GM20000 (cell line): Measurements from ENCODE around the gene SNED1.

Experiments used
- DNase-seq: peaks from one replicate; pipeline ENCODE4 v3.0.0; 2012; ENCODE audit warnings: low spot score
- CTCF ChIP-seq: IDR thresholded peaks from 2 replicates; pipeline ENCODE4 v1.5.1; 2012; ENCODE audit warnings: mild to moderate bottlenecking, control low read depth; ENCODE audit errors: extremely low read depth, missing control alignments

SNED1 gene

GRCh38 chr2:241112046-241112445 is 113.6 kb downstream of the SNED1 start:
- TF ChIP-seq CTCF = no peak
- DNase-seq = no peak

GRCh38 chr2:241112592-241112991 is 114.2 kb downstream of the SNED1 start:
- peak; percentile 55 for DNase-seq

DNA sequence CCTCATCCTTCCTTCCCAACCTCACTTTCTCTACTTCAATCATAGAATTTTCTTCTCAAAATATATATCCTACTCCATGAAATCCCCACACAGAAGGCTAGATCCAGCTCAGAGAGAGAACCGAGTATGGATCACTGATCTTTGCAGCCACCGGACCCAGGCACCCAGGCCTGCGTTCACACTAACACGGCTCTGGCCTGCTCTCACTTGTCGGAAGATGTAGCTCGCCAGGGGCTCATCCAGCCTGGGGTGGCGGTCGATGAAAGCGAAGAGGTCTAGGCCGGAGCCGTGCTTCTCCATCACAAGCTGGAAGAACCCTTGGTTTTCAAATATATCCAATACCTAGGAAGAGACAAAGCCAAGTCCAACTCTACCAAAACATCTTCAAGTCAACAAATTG is 116.4 kb downstream of the SNED1 start:
- TF ChIP-seq CTCF = no peak
- DNase-seq = no peak

More at GRCh38 chr2:241112592-241112991, 114.2 kb downstream of the SNED1 start:
- TF ChIP-seq CTCF = no peak

DNA sequence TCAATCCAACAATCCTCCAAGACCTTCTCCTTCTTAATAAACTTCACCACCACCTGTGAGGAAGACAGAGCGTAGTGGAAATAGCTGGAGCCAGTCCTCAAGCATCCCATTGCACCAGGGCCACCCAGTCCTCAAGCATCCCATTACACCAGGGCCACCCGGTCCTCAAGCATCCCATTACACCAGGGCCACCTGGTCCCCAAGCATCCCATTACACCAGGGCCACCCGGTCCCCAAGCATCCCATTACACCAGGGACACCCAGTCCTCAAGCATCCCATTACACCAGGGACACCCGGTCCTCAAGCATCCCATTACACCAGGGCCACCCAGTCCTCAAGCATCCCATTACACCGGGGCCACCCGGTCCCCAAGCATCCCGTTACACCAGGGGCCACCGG is 116.9 kb downstream of the SNED1 start:
- no peak for DNase-seq
- no peak for TF ChIP-seq CTCF

GRCh38 chr2:241116606-241117560 is 118.5 kb downstream of the SNED1 start:
- TF ChIP-seq CTCF = no peak
- no peak for DNase-seq

- DNase-seq = no peak
- TF ChIP-seq CTCF = no peak
Observed at GRCh38 chr2:241118737-241119505, 120.5 kb downstream of the SNED1 start.

GRCh38 chr2:241120440-241120839 is 122.0 kb downstream of the SNED1 start:
- no peak for TF ChIP-seq CTCF
- DNase-seq = no peak
